Subcutaneous abdominal adipose tissue (tissue), 5 donors: Measurements from ENCODE around the gene RAPGEF5.
A peak's percentile ranks its signal among the peaks of the same experiment; 100 is the strongest.

ENCODE experiments used
- H3K27ac ChIP-seq: one replicate; pipeline ENCODE4 v1.7.0; 2013; ENCODE audit warnings: low read depth, mild to moderate bottlenecking, inconsistent platforms, low read length, moderate library complexity
- H3K27me3 ChIP-seq, 5 donors: one replicate each; pipeline ENCODE4 v1.7.0; 2013; ENCODE audit warnings: low read length in 5 of 5, inconsistent platforms in 1 of 5; ENCODE audit not compliant: control insufficient read depth in 5 of 5, insufficient read depth in 4 of 5
- H3K36me3 ChIP-seq, 5 donors: one replicate each; pipeline ENCODE4 v1.7.0; 2013; ENCODE audit warnings: low read length in 5 of 5; ENCODE audit not compliant: control insufficient read depth in 5 of 5, insufficient read depth in 5 of 5
- H3K4me1 ChIP-seq, 5 donors: one replicate each; pipeline ENCODE4 v1.7.0; 2013; ENCODE audit warnings: low read length in 5 of 5, mild to moderate bottlenecking in 3 of 5, moderate library complexity in 1 of 5; ENCODE audit not compliant: control insufficient read depth in 5 of 5, insufficient read depth in 5 of 5
- H3K4me3 ChIP-seq, 5 donors: one replicate each; pipeline ENCODE4 v1.7.0; 2013; ENCODE audit warnings: low read length in 5 of 5, low read depth in 1 of 5
- H3K9ac ChIP-seq, 5 donors: one replicate each; pipeline ENCODE4 v1.7.0; 2013; ENCODE audit warnings: low read length in 5 of 5, mild to moderate bottlenecking in 4 of 5, moderate library complexity in 3 of 5
- H3K9me3 ChIP-seq, 5 donors: one replicate each; pipeline ENCODE4 v1.7.0; 2013; ENCODE audit warnings: low read length in 5 of 5; ENCODE audit not compliant: control insufficient read depth in 5 of 5
- donor health status: healthy.
- donor health status: healthy.
- donor health status: healthy.
- donor health status: healthy.
- donor health status: healthy.

Gene RAPGEF5

DNA sequence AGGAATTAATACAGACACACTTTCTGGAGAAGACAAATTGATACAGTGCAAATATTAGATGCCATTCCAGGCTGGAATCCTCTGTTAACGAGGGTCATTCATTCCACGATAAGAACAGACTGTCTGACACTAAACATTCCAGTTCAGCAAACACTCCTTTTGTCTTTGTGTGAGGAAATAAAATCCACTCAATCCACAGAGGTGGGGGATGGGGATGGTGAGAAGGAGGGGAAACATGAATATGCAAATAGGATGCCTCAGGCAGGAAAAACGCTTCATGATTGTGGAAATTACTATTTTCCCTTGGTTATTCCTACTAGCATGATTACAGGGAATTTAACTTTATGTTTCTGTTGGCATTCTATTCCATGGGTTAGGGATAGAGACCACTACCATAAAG, 214.4 kb downstream of the RAPGEF5 start:
- no peak overlapping the region for H3K4me3 ChIP-seq
- peaks cover 0 to 7% (median 0%) of the 10 kb centered on the region in 5 donors for H3K4me1 ChIP-seq
- H3K9ac ChIP-seq, result no peak overlapping the region
- H3K9me3 ChIP-seq, result no peaks in the 10 kb centered on the region
- H3K27ac ChIP-seq, result no peak overlapping the region
- H3K27me3 ChIP-seq, result no peaks in the 10 kb centered on the region
- peaks cover 0 to 39% (median 28%) of the 10 kb centered on the region in 5 donors for H3K36me3 ChIP-seq

DNA sequence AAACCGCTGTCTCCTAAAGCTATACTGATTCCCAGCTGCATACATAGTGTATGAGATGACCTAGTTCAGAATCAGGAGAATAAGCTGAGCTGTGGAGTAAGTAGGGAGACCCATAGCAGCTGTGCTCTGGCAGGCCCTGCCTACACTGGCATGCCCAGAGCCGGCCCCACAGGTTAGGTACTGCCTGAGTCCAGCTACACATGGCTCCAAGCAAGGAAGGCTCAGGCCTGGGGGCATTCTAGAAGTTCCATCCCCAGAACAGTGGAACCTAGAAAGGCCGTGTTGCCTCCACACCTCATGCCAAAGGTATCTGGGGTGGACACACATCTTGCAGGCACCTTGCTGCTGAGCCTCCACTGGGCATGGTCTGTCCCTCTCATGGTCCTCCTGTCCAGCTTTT, 215.6 kb downstream of the RAPGEF5 start:
- Histone ChIP-seq H3K27me3 (no peaks in the 10 kb centered on the region), H3K9ac (no peak overlapping the region), H3K27ac (no peak overlapping the region), H3K9me3 (no peaks in the 10 kb centered on the region), H3K4me1 (no peaks in the 10 kb centered on the region), H3K4me3 (no peak overlapping the region), H3K36me3 (peaks cover 0 to 39% (median 28%) of the 10 kb centered on the region in 5 donors)

DNA sequence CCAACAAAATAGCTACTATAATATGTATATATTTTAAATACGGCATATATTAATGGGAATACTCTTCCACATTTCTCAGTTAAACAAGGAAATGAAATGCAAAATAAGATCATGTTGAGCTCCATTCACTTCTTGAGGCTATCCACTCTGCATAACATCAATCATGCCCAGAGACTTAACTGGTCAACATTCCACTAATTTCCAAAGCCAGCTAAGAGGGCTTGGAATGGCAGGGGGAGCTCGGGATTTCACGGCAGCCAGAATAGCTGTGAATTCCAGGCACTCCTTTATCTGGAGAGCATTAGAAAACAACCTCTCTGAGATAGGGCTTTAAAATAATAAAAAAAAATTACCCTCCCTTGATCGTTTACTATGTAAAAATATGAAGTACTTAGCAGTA, 216.4 kb downstream of the RAPGEF5 start:
- Histone ChIP-seq H3K9ac (no peak overlapping the region), H3K36me3 (peaks cover 0 to 37% (median 28%) of the 10 kb centered on the region in 5 donors), H3K9me3 (no peaks in the 10 kb centered on the region), H3K27me3 (no peaks in the 10 kb centered on the region), H3K4me1 (no peaks in the 10 kb centered on the region), H3K4me3 (no peak overlapping the region), H3K27ac (no peak overlapping the region)

DNA sequence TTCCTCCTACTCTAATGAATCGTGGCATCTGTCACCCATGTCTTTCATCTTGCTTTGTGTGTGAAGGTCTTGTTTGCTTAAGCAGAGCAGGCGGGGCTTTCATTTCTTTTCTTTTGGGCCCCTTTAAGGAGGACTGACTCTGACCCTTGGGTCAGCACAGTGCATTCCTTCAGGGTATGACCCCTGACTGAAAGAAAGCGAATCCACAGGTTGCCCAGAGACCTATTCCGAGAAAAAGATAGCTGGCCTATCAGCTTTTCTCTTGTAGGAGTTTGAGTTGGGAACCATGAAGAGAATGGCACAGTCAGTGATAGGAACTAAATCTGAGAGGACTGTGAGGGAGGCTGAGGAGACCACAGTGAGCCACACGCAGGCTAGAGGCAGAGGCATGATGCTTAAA, 218.1 kb downstream of the RAPGEF5 start:
- H3K36me3 ChIP-seq, result peaks cover 0 to 25% (median 21%) of the 10 kb centered on the region in 5 donors
- no peak overlapping the region for H3K27ac ChIP-seq

DNA sequence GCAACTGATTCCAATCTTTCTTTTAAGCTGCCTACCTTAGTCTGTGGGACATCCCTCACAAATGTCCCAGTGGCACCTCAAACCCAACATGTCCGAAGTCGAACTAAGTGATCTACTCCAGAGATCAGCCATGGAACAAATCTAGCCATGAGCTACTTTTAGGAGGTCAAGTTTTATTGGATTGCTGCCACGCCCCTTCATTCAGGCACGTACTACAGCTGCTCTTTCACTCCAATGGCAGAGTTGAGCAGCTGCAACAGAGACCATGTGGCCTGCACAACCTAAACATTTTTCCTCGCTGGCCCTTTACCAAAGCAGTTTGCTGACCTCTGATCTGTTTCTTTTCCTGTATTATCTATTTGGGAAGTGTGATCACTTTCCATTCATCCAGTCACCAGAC, 218.8 kb downstream of the RAPGEF5 start:
- Histone ChIP-seq H3K36me3 (peaks cover 0 to 26% (median 22%) of the 10 kb centered on the region in 5 donors), H3K4me3 (no peak overlapping the region), H3K9me3 (no peaks in the 10 kb centered on the region), H3K27me3 (no peaks in the 10 kb centered on the region), H3K27ac (no peak overlapping the region), H3K9ac (no peak overlapping the region), H3K4me1 (no peaks in the 10 kb centered on the region)

More for the DNA sequence above, 218.1 kb downstream of the RAPGEF5 start:
- Histone ChIP-seq H3K4me1 (no peaks in the 10 kb centered on the region), H3K9me3 (no peaks in the 10 kb centered on the region), H3K27me3 (no peaks in the 10 kb centered on the region), H3K9ac (no peak overlapping the region), H3K4me3 (no peak overlapping the region)

DNA sequence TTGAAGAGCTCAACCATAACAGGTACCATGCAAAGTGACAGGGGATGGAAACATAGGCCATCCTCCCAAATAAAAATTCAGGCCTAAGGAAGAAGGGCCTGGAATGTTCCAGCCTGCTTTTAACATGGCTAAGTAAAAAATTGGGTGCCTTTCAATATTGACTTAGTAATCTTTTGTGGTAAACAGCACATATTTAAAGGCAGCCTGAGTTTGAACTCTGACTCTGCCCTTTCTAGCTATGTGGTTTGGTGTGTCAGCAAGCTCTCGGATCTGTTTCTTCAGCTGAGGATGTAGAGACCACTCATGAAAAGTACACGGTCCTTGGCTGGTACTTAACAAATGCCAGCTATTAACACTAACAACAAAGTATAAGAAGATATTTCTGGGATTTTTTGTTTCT, 219.5 kb downstream of the RAPGEF5 start:
- Histone ChIP-seq H3K9ac (no peak overlapping the region), H3K4me1 (no peaks in the 10 kb centered on the region), H3K27me3 (no peaks in the 10 kb centered on the region), H3K9me3 (no peaks in the 10 kb centered on the region), H3K27ac (no peak overlapping the region), H3K4me3 (no peak overlapping the region), H3K36me3 (peaks cover 0 to 30% (median 21%) of the 10 kb centered on the region in 5 donors)

DNA sequence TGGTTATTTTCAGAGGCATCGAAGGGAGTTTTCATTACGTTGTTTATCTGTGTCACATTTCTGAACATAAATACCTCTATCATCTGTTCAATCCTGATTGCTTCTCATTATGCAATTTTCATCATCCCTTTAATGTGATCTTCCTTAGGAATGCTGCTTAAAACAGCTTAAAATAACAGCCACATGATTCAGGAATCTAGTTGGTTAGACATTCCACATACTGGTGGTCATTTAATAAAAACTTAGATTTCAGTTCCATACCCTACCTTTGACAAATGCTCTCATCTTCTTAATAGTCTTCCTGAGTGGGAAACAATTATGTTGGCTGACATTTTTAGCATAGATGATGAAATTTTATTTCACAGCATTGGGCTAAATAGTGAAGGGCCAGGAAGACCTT, 219.9 kb downstream of the RAPGEF5 start:
- Histone ChIP-seq H3K9me3 (no peaks in the 10 kb centered on the region), H3K9ac (no peak overlapping the region), H3K27ac (no peak overlapping the region), H3K4me3 (no peak overlapping the region), H3K27me3 (no peaks in the 10 kb centered on the region), H3K36me3 (peaks cover 0 to 30% (median 21%) of the 10 kb centered on the region in 5 donors), H3K4me1 (no peaks in the 10 kb centered on the region)

DNA sequence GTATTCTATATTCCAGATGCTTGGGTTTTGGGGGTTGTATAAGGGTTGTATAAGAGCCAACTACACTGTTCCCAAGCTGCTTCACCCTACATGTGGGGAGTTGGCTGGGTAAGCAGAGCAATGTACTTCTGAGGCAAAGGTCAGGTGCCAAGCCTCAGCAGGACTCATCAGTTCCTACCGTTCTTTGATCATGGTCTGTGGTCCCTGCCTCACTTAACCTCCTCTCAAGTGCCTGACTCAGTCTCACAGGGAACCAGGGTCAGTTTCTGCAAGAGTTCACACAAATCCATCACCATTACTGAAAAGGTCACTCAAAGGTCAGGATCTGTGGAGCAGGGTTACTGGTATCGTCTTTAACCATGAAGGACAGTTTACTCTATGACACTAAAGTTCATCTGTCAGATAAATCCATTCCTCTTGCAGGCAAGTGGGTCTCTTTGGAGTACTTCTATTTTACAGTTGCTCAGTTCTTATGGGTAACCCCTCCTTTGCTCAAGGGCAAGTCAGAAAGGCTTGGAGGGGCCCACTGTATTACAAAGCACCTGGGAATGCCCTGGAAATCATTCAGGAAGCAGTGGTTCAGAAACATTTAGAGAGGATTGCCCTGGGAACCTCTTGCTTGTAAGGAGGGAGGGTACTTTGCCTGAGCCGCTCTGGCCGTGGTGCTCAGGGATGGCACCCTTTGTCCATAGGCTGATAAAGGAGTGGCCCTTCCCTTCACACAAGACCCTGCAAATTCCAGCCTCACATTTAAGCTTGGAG, 227.0 kb downstream of the RAPGEF5 start:
- no peaks in the 10 kb centered on the region for H3K9me3 ChIP-seq
- H3K27me3 ChIP-seq, result peaks cover 0 to 4% (median 0%) of the 10 kb centered on the region in 5 donors
- H3K27ac ChIP-seq, result no peak overlapping the region
- no peak overlapping the region for H3K4me3 ChIP-seq
- peaks cover 0 to 10% (median 0%) of the 10 kb centered on the region in 5 donors for H3K36me3 ChIP-seq
- H3K9ac ChIP-seq, result no peak overlapping the region
- H3K4me1 ChIP-seq, result peaks cover 0 to 22% (median 0%) of the 10 kb centered on the region in 5 donors

DNA sequence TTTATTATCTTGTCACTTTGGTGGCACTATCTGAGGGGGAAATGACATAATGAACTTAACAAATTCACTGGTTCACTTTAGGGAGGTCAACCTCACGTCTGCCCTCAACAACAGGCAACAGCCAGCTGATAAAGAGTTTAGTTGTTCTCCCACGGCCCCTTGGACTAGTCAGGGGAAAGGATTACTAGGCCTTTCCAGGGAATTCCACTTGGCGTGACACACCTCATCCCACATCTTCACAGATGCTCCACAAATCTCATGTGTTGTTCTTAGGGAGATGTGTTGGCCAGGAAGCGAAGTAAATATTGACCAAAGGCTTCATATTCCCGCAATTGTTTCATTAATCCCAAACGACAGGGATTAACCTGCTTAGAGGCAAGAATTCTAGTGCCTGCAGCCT, 227.8 kb downstream of the RAPGEF5 start:
- H3K27ac ChIP-seq, result no peak overlapping the region

DNA sequence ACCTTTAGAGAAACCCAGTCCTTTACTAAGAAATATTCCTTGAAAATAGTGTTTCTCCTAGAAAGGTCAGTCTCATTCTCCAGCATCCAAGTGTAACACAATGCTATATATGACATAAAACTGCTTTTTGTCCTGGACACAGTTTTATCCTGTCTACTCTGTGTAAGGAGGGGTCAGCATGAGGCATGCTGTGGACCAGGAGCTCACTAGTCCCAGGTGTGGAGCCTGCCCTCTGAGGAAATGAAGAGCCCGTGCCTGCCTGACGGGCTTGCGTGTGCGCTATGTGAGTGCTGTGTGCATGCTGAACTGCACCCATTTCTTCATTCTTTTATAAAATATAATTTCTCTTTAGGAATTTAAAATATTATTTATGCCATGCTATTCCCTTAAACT, 228.4 kb downstream of the RAPGEF5 start:
- peaks cover 0 to 28% (median 0%) of the 10 kb centered on the region in 5 donors for H3K4me1 ChIP-seq
- peaks cover 0 to 4% (median 0%) of the 10 kb centered on the region in 5 donors for H3K27me3 ChIP-seq
- no peaks in the 10 kb centered on the region for H3K9me3 ChIP-seq
- no peak overlapping the region for H3K4me3 ChIP-seq
- H3K27ac ChIP-seq, result peak overlapping the region; percentile 32
- peaks cover 0 to 10% (median 0%) of the 10 kb centered on the region in 5 donors for H3K36me3 ChIP-seq
- H3K9ac ChIP-seq, result no peak overlapping the region

More for the DNA sequence above, 227.8 kb downstream of the RAPGEF5 start:
- H3K4me3 ChIP-seq, result no peak overlapping the region
- peaks cover 0 to 10% (median 0%) of the 10 kb centered on the region in 5 donors for H3K36me3 ChIP-seq
- H3K9ac ChIP-seq, result no peak overlapping the region
- H3K4me1 ChIP-seq, result peaks cover 0 to 26% (median 0%) of the 10 kb centered on the region in 5 donors
- no peaks in the 10 kb centered on the region for H3K9me3 ChIP-seq
- peaks cover 0 to 4% (median 0%) of the 10 kb centered on the region in 5 donors for H3K27me3 ChIP-seq
